ENCODE data around the gene ADGRG6.

- TF ChIP-seq POLR2AphosphoS5 (IDR thresholded peaks at IDR 0.05; ENCODE audit: low read depth, low read length), result no peak
- no peak for TF ChIP-seq POLR2A (IDR thresholded peaks at IDR 0.05; ENCODE audit: low read depth, low read length)
- TF ChIP-seq TAF1 (IDR thresholded peaks at IDR 0.05; ENCODE audit: low read depth, low read length), result no peak
- no peak for TF ChIP-seq SPI1 (IDR thresholded peaks at IDR 0.05; ENCODE audit: low read depth, low read length)
- TF ChIP-seq POU2F2 (IDR thresholded peaks at IDR 0.05; ENCODE audit: low read depth, low read length), result no peak
- TF ChIP-seq PAX5 (IDR thresholded peaks at IDR 0.05; ENCODE audit: insufficient read depth, low read length, severe bottlenecking), result no peak
Measured at GRCh38 chr6:142332393-142333098, 30.7 kb downstream of the ADGRG6 start.
